Esophagus squamous epithelium (tissue), 5 donors: ENCODE measurements around the gene L2HGDH. TPM values are rescaled to one million over a fixed set of nuclear protein-coding genes. Genes with fewer than 3 reads are reported as not detected.
"Not testable (repeated sequence)": the region's sequence is repeated elsewhere in the genome, so short reads cannot be mapped to it uniquely, and the experiment has no call there.

Experiments
- DNase-seq: peaks from one replicate; lab custom pipeline; 2025; lab: John Stamatoyannopoulos, UW
- H3K27ac ChIP-seq, 4 donors: fragments of 200-600 bp; sonication (generic); one replicate each; pipeline ENCODE4 v1.5.1; 2016 to 2019; ENCODE audit warnings: mild to moderate bottlenecking in 1 of 4
- H3K27me3 ChIP-seq, 4 donors: fragments of 200-600 bp; sonication (generic); 1 replicate in 3 of 4; 2 replicates in 1 of 4; pipeline versions ENCODE4 v1.5.1 to v1.6.0; 2017 to 2021; ENCODE audit warnings: antibody characterized with exemption in 1 of 4
- H3K36me3 ChIP-seq, 3 donors: fragments of 200-600 bp; sonication (generic); one replicate each; pipeline ENCODE4 v1.5.1; 2016 to 2019
- H3K4me1 ChIP-seq, 3 donors: fragments of 200-600 bp; sonication (generic); one replicate each; pipeline ENCODE4 v1.5.1; 2017 to 2019
- H3K4me3 ChIP-seq, 4 donors: fragments of 200-600 bp; sonication (generic); 1 replicate in 3 of 4; 2 replicates in 1 of 4; pipeline ENCODE4 v1.5.1; 2016 to 2019; ENCODE audit warnings: mild to moderate bottlenecking in 2 of 4, moderate library complexity in 1 of 4
- H3K9me3 ChIP-seq, 3 donors: fragments of 200-600 bp; sonication (generic); one replicate each; pipeline ENCODE4 v1.5.1; 2016 to 2019
- POLR2A ChIP-seq, 4 donors: fragments of 450-650 bp; IDR thresholded peaks; one replicate each; pipeline ENCODE4 v1.6.1; 2017; ENCODE audit warnings: antibody characterized with exemption in 4 of 4, mild to moderate bottlenecking in 4 of 4, moderate library complexity in 3 of 4
- WGBS, 2 donors: methylation state at CpG; one replicate each; pipeline ENCODE4 v1.1.5; 2018; 5-methylcytosine and 5-hydroxymethylcytosine counted together
- intact Hi-C: fragments of 100-400 bp; cut with DNase I; formaldehyde crosslinking; loops from one replicate; pipeline ENCODE4 v1.15.0; 2022
- total RNA-seq, 4 donors: library from RNA; depleted of rRNA; stranded (reverse); fragments of >200 nt; gene quantifications; one replicate each; pipeline ENCODE4 v1.1.0, GENCODE V29; 2016
- TF ChIP-seq, protein P1 (sequence below), 6 experiments: fragments of 450-650 bp in 4 of 6; fragments of 200-600 bp in 2 of 6; sonication (generic) in 2 of 6; IDR thresholded peaks; one replicate each; pipeline ENCODE4 v1.5.1; 2016 to 2019; ENCODE audit warnings: antibody characterized with exemption in 6 of 6, mild to moderate bottlenecking in 4 of 6, moderate library complexity in 4 of 6
- donor health status: DM: yes; HTN: yes; CAD: no.

Gene L2HGDH
- total RNA-seq, 4 donors from 2014 or later: 6.5 to 14.2 (median 9.3) TPM

DNA sequence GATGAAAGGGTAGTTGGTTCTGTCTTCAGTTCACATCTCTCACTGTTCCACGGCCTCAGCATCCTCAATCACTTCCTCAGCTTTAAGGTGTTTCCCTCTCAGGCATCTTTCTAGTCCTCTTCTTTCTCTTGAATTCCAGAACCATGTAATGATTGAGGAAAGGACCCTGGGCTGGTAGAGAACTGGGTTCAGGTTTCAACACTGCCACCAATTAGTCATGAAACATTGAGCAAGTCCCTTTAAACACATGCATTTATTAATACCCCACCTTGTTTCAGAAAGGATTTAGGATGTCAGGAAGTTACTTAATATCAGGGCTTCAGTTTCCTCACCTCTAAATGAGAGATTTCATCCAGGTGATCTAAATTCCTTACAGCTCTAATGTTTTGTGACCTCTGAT lies 7.3 kb upstream of the L2HGDH start:
- Histone ChIP-seq H3K27me3 (no peaks in the 10 kb centered on the region), H3K36me3 (peaks cover 0 to 28% (median 0%) of the 10 kb centered on the region in 3 donors), H3K4me3 (no peak overlapping the region), H3K9me3 (no peaks in the 10 kb centered on the region), H3K4me1 (peaks cover 6 to 45% (median 27%) of the 10 kb centered on the region in 3 donors), H3K27ac (peak overlapping the region; percentile 71 to 87 (median 81))
- no peak for DNase-seq
- TF ChIP-seq POLR2A (IDR thresholded peaks at IDR 0.05): no peak
- TF ChIP-seq, protein P1, sequence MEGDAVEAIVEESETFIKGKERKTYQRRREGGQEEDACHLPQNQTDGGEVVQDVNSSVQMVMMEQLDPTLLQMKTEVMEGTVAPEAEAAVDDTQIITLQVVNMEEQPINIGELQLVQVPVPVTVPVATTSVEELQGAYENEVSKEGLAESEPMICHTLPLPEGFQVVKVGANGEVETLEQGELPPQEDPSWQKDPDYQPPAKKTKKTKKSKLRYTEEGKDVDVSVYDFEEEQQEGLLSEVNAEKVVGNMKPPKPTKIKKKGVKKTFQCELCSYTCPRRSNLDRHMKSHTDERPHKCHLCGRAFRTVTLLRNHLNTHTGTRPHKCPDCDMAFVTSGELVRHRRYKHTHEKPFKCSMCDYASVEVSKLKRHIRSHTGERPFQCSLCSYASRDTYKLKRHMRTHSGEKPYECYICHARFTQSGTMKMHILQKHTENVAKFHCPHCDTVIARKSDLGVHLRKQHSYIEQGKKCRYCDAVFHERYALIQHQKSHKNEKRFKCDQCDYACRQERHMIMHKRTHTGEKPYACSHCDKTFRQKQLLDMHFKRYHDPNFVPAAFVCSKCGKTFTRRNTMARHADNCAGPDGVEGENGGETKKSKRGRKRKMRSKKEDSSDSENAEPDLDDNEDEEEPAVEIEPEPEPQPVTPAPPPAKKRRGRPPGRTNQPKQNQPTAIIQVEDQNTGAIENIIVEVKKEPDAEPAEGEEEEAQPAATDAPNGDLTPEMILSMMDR (IDR thresholded peaks at IDR 0.05): no peak
- 53 to 61% methylated on average over 1 of the region's 1 CpG for WGBS, 2 donors
- intact Hi-C loops: no loop called here

DNA sequence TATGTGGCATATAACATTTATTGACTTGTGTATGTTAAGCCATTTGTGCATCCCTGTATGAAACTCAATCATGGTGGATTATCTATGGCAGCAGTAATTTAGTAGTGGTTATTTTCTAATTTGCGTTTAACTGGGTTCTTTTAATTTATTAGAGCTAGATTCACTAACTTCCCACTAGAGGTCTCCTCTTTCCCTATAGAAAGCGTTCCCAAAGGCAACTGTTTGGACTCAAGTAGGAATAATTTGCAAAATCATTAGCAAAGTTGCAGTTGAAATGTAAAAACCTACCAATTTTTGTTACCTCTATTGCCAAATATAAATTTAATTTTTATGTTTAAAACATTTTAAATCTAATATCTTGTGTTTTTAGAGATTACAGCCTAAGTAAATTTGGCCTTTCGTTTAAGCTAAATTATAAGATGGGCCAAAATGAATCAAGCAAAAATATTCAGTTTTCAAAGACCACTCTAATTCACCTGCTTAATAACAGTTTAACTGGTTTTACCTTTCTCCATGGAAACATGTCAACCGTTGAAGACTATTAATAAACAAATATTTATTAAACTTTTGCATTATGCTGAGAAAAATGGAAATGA lies 6.1 kb upstream of the L2HGDH start:
- intact Hi-C loops: no loop called here
- Histone ChIP-seq H3K27me3 (no peaks in the 10 kb centered on the region), H3K36me3 (peaks cover 0 to 19% (median 0%) of the 10 kb centered on the region in 3 donors), H3K4me1 (peaks cover 8 to 52% (median 31%) of the 10 kb centered on the region in 3 donors), H3K4me3 (no peak overlapping the region), H3K27ac (peak overlapping the region in 1 of 4 donors; percentile 77), H3K9me3 (no peaks in the 10 kb centered on the region)
- no peak for DNase-seq
- 41 to 46% methylated on average over 4 of the region's 4 CpGs for WGBS, 2 donors
- TF ChIP-seq, protein P1 (IDR thresholded peaks at IDR 0.05): peak in 5 of 6 experiments; percentile 43 to 74 (median 66)
- TF ChIP-seq POLR2A (IDR thresholded peaks at IDR 0.05): no peak

DNA sequence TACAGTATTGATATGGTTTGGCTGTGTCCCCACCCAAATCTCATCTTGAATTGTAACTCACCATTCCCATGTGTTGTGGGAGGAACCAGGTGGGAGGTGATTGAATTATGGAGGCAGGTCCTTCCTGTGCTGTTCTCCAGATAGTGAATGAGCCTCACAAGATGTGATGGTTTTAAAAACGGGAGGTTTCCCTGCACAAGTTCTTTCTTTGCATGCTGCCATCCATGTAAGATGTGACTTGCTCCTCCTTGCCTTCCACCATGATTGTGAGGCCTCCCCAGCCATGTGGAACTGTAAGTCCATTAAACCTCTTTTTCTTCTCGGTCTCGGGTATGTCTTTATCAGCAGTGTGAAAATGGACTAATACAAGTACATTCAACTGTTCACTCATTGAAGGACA lies 2.1 kb upstream of the L2HGDH start:
- H3K27ac ChIP-seq, H3K27me3 ChIP-seq, DNase-seq, H3K9me3 ChIP-seq, H3K4me3 ChIP-seq, intact Hi-C loops: not testable (repeated sequence)
- WGBS, 2 donors: 86 to 96% methylated on average over 1 to 3 of the region's 3 CpGs
- peaks cover 0 to 12% (median 0%) of the 10 kb centered on the region in 3 donors for H3K36me3 ChIP-seq
- peaks cover 13 to 43% (median 20%) of the 10 kb centered on the region in 3 donors for H3K4me1 ChIP-seq

DNA sequence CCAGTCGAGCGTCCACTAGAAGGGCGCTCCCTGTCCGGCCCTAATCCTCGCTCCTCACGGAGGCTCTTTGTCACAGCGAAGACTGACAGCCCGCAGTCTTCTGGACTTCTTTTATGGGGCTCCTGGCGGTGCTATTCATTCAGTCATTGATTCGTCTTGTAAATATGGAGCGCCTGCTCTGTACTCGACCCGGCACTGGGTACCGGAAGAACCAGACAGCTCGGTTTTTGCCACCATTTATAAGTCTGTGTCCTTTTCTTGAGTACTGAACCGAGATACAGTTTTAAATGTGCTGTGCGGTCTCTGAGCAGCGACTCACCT lies 665 bp upstream of the L2HGDH start:
- no peak for DNase-seq

DNA sequence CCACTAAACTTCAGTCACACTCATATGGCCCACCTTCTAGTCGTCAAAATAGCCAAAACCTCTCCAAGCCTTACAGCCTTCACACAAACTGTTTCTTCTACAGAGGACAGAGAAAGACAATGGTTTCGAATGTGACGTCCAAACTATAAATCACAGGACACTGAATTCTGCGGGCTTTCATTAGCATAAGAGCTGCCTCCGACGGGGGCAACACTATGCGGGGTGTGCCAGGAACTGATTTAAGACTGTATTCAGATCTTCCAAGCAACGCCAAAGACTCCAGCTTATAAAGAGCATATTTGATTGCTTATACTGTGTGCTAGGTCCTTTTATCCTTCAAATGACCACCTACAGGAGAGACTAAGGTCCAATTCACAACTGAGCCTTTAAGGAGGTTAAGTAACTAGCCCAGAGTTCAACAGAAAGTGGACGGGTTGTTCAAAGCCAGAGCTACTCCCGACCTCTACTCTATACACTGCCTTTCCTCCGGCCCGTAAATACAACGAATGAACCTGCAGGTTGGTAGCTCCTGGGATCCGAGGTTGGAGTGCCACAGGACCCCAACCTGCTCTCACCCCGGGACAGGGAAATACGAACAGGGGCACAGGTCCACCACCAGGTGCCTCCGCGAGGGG lies 575 bp downstream of the L2HGDH start:
- Histone ChIP-seq H3K9me3 (no peaks in the 10 kb centered on the region), H3K27ac (peak overlapping the region; percentile 92 to 98 (median 96)), H3K36me3 (peaks cover 0 to 12% (median 0%) of the 10 kb centered on the region in 3 donors), H3K27me3 (no peaks in the 10 kb centered on the region), H3K4me3 (peak overlapping the region; percentile 56 to 90 (median 80)), H3K4me1 (peaks cover 13 to 25% (median 14%) of the 10 kb centered on the region in 3 donors)
- no peak for TF ChIP-seq POLR2A (IDR thresholded peaks at IDR 0.05)
- TF ChIP-seq, protein P1 (IDR thresholded peaks at IDR 0.05): peak in 2 of 6 experiments; percentile 33 to 54
- intact Hi-C loops: no loop called here
- 0% methylated on average over 11 to 12 of the region's 18 CpGs for WGBS, 2 donors
- no peak for DNase-seq

More for the DNA sequence above, 665 bp upstream of the L2HGDH start:
- Histone ChIP-seq H3K27ac (peak overlapping the region; percentile 92 to 98 (median 96)), H3K27me3 (no peaks in the 10 kb centered on the region), H3K4me1 (peaks cover 13 to 31% (median 15%) of the 10 kb centered on the region in 3 donors), H3K9me3 (no peaks in the 10 kb centered on the region), H3K36me3 (peaks cover 0 to 12% (median 0%) of the 10 kb centered on the region in 3 donors), H3K4me3 (peak overlapping the region; percentile 56 to 90 (median 80))
- intact Hi-C loops: no loop called here
- TF ChIP-seq, protein P1 (IDR thresholded peaks at IDR 0.05): peak in 1 of 6 experiments; percentile 8
- TF ChIP-seq POLR2A (IDR thresholded peaks at IDR 0.05): no peak
- WGBS, 2 donors: 0 to 1% methylated on average over 10 to 18 of the region's 18 CpGs
